Inflammatory macrophage treated with lipopolysaccharide for 1 hour (primary cell): ENCODE data around the gene ANKZF1.

Experiments used
- DNase-seq, 2 donors: peaks; one replicate each; pipeline ENCODE4 v3.0.0-alpha.2; 2020 to 2022

ANKZF1 gene

DNA sequence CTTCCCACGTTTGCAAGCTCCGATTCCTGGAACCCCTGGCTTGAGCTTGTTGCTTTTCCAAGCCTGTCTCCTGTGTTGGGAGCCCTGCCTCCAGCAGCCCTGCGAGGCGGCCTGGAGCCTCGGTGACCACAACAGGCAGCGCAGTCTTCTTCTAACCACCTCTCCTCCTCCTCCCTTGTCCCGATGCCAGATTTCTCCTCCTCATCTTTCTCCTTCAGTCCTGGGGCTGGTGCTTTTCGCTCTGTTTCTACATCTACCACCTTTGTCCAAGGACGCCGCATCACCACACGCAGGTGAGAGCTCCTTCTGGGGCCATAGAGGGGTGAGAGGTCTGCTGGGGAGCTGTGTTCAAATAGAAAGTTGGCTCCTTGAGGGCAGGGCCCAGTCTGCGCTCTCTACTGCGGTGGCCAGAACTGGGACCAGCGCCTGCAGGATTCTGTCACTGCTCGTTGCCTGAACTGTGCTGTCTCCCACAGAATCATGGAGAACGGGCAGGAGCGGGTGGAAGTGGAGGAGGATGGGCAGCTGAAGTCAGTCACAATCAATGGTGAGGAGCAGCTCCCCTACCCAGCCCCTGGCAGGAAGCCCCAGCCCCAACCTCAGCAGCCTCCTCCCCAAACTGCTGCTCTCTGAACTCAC lies 53.5 kb downstream of the ANKZF1 start:
- DNase-seq, result no peak

GRCh38 chr2:219284501-219285372 lies 55.1 kb downstream of the ANKZF1 start:
- DNase-seq, result no peak

DNA sequence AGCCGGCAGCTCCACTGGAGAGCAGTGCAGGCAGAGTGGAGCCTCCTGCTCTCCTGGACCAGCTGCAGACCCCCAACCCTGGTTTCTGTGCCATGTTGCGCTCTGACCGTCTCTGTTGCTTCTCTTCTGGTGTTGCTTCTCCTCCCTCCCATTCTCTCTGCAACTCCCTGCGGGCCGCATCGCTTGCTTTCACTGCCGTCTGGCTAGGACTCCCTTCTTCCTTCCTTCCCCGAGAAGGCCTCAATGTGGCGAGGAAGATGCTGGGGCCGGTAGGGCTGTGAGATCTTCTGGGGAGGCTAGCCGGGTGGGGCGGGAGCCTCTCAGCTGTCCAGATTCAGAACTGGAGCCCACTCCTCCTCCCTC lies 55.7 kb downstream of the ANKZF1 start:
- no peak for DNase-seq

GRCh38 chr2:219285894-219286425 lies 56.4 kb downstream of the ANKZF1 start:
- DNase-seq, result no peak
